Stimulated activated CD8-positive, alpha-beta memory T cell treated with anti-CD3 and anti-CD28 coated beads, Interleukin-12 subunit alpha, Interleukin-12 subunit beta, amount 100 ng/mL, for 24 hours (primary cell): Measurements from ENCODE around the gene ATP11A.

Source experiments
- DNase-seq: peaks from one replicate; pipeline ENCODE4 v3.0.0-alpha.2; 2020; ENCODE audit errors: extremely low read depth

ATP11A gene

GRCh38 chr13:112894673-112895481 lies 205.0 kb downstream of the ATP11A start:
- no peak for DNase-seq

- no peak for DNase-seq
Observed at GRCh38 chr13:112895521-112896465, 206.0 kb downstream of the ATP11A start.

- DNase-seq, result no peak
Observed at GRCh38 chr13:112896736-112897602, 207.1 kb downstream of the ATP11A start.

GRCh38 chr13:112897603-112897955 lies 207.7 kb downstream of the ATP11A start:
- no peak for DNase-seq

GRCh38 chr13:112897956-112898620 lies 208.2 kb downstream of the ATP11A start:
- DNase-seq, result no peak

GRCh38 chr13:112898621-112899280 lies 208.9 kb downstream of the ATP11A start:
- DNase-seq, result no peak

GRCh38 chr13:112899281-112900225 lies 209.7 kb downstream of the ATP11A start:
- no peak for DNase-seq

GRCh38 chr13:112900226-112900600 lies 210.4 kb downstream of the ATP11A start:
- DNase-seq, result no peak

GRCh38 chr13:112900691-112901091 lies 210.9 kb downstream of the ATP11A start:
- no peak for DNase-seq

GRCh38 chr13:112902101-112902651 lies 212.3 kb downstream of the ATP11A start:
- no peak for DNase-seq

- DNase-seq, result no peak
Observed at GRCh38 chr13:112902669-112903068, 212.8 kb downstream of the ATP11A start.

GRCh38 chr13:112903071-112903577 lies 213.3 kb downstream of the ATP11A start:
- DNase-seq, result no peak

- no peak for DNase-seq
Observed at GRCh38 chr13:112903606-112904195, 213.9 kb downstream of the ATP11A start.

- DNase-seq, result no peak
Observed at GRCh38 chr13:112904436-112904960, 214.7 kb downstream of the ATP11A start.

- no peak for DNase-seq
Observed at GRCh38 chr13:112905086-112905485, 215.2 kb downstream of the ATP11A start.

- no peak for DNase-seq
Observed at GRCh38 chr13:112905619-112905989, 215.8 kb downstream of the ATP11A start.

GRCh38 chr13:112905990-112906641 lies 216.3 kb downstream of the ATP11A start:
- DNase-seq, result no peak

- DNase-seq, result no peak
Observed at GRCh38 chr13:112907286-112907685, 217.4 kb downstream of the ATP11A start.
